ENCODE measurements around the gene PODXL.

The PODXL gene

GRCh38 chr7:131563918-131564317 is 7.5 kb upstream of the PODXL start:
- DNase-seq: no peak

DNA sequence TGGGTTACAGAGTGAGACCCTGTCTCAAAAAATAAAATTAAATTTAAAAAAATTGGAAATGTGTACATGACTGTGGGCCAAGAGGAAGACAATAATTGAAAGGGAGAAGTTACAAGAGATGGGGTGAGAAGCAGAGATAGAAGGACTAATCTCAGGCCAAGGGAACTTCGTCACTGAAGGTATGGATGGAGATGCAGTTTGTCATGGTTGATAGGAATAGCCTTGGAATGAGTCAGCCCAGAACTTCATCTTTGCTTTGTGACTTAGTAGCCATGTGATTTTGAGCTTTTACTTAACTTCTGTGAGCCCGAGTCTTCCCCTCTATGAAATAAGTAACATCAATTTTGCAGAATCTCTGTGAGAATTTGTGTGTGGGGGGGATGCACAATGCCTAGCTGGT is 6.5 kb upstream of the PODXL start:
- DNase-seq: no peak

- no peak for DNase-seq
These were observed 3.6 kb upstream of the PODXL start for GRCh38 chr7:131560061-131560460.

GRCh38 chr7:131557652-131558385 is 1.4 kb upstream of the PODXL start:
- DNase-seq: no peak

- no peak for DNase-seq
These were observed 652 bp upstream of the PODXL start for GRCh38 chr7:131556909-131557651.

DNA sequence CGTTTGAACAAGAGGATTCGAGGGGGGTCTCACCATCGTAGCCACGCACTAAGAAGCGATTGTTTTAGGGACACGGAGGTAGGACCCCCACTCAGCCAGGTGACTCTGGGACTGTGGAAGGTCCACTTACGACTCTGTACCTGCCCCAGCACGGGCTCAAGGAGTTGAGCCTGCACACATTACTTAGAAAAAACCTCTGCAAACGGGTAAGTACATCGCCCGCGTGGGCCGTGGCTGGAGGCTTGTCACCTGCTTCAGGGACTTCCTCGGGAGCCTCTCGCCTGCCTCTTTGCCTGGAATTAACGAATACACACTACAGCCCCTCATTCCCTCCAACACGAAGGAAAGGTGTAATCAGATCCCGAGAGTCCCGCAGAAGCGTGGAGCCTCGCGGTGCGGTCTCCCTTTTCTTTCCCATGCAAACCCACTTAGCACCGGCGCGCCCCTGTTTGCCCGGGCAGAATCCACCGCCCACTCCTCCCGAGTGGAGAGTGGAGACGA is 826 bp downstream of the PODXL start:
- DNase-seq: peak; percentile 6 to 11

DNA sequence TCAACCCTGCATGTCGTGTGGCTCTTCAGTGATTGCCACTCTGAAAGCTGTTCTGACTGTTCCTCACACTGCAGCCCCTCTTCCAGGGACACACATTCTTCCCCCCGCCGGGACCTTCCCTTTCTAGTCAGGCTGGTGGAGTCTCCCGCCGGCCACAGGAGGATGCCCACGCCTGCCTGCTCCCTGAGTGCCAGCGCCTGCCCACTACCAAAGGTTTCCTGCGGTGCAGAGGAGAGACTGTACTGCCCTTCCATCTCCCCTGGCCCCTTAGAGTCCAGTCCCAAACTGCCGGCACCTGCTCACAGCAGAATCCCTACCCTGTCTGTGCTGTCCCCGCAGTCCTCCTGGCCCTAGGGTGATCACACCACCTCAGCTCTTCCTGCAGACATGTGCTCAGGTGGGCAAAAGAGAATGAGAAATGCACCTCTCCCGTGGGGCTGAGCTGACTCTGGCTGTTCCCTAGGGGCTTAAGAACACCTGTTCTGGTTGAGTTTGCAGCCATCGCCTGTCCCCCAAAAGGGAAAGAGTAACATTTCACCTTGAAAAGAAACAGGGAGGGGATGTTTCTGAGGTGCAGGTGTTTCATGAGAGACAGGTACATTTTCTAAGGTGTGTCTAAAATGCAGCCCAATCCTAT is 1.4 kb downstream of the PODXL start:
- DNase-seq: no peak

GRCh38 chr7:131553931-131554330 is 2.5 kb downstream of the PODXL start:
- DNase-seq: no peak

- DNase-seq: no peak
These were observed 4.4 kb downstream of the PODXL start for GRCh38 chr7:131552053-131552452.

GRCh38 chr7:131550846-131551245 is 5.6 kb downstream of the PODXL start:
- no peak for DNase-seq

- no peak for DNase-seq
These were observed 8.1 kb downstream of the PODXL start for GRCh38 chr7:131548371-131548770.

DNA sequence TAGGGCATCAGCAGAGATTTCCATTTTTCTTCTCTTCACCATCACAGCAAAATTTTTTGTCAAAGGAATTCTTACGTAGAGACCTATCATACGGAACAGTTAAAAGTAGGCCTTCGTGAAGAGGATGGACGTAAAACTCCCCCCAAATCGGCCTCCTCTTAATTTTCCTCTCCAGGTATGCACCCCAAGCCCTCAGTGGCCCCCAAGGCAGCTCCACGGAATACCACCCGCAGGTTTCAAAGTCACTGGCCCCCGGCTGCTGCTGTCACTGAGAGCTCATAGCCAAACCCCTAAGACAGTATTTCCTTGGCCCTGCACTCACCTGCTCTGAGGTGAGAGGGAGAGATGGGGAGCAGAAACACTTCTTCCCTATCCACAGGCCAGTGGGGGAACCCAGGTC is 8.8 kb downstream of the PODXL start:
- no peak for DNase-seq

DNA sequence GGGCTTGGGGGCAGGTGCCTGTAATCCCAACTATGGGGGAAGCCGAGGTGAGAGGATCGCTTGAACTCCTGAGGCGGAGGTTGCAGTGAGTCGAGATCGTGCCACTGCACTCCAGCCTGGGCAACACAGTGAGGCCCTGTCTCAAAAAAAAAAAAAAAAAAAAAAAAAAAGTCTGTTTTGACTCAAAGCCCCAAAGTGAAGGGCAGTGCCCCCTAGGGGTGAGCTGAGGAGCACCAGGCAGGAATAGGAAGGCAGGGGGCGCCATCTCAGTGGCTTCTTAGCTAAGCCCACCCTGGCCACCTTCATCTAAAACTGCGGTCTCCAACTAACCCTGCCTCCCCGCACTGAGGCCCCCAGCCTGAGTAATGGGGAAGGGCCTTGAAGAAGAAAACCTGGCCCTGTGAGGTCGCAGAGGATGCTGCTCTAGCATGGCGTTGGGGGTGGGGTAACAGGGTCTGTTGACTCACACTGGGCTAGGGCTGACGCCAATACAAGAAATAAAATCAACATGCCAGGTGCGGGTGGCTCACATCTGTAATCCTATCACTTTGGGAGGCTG is 9.8 kb downstream of the PODXL start:
- DNase-seq: peak; percentile 15 to 29

DNA sequence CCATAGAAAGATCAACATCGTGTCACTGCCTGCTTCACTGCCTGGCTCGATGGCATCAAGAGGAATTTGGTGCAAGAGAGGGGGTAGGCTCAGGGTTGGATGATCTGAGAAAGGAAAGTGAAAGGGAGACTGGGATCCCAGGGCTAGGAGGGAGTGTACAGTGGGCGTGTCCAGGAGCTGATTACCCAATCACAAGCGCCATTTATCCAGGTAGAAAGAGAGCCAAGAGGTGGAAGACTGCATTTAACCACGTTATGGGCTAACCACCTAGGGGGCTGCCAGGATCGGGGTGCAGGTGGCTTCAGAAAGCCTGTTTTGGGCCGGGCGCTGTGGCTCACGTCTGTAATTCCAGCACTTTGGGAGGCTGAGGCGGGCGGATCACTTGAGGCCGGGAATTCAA is 10.3 kb downstream of the PODXL start:
- no peak for DNase-seq

DNA sequence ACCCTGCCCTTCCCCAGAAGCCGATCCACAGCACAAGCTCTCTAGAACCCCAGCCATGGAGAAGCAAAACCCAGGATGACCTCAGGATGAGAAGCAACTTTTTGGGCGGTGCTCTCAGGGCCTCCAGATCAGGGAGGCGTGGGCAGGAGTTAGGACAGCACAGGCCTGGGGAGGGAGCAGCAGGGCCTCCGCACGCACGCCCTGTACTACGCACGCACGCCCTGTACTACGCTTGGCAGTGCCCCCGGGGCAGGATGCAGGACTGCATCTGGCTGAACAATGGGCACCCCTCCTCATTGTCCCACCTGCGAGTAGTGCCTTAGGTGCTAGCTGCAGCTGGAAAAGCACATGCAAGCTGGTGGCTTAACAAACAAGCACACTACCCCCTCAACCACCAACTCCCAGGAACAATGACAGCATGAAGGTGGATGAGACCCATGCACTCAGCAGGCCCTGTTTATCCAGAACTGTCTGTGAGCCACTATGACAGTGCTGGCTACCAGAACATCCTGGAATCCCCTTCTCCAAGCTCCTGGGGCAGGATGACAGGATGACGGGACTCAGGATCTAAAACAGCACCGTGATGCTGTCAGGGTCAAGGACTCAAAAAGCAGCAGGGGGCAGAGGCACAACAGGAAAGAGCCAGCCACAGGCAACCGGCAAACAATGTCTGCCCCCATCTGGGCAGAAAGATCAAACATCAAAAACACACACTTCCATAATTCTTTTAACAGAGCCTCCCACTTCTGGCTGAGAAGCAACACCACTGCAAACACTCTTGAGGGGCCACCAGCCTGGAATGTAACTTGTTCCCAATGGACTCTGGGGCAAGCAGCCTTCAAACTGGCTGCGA is 11.8 kb downstream of the PODXL start:
- DNase-seq: no peak

DNA sequence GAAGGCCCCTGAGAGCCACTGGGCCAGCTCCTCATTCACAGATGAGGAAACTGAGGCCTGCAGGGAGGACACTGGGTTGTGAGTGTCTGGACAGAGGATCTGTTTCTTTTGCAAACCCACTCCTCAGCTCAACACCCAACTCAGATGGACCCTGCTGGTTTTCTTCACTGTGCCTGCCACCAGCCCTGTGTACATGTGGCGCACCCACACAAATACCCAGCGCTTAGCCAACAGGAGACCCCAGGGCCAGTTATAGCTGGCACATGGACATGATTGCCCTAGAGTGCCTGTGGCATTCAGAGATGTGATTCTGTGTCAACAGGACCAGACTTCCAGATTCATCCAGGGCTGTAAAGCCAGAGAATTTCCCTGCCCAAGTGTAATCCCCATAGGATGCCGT is 12.4 kb downstream of the PODXL start:
- DNase-seq: no peak

DNA sequence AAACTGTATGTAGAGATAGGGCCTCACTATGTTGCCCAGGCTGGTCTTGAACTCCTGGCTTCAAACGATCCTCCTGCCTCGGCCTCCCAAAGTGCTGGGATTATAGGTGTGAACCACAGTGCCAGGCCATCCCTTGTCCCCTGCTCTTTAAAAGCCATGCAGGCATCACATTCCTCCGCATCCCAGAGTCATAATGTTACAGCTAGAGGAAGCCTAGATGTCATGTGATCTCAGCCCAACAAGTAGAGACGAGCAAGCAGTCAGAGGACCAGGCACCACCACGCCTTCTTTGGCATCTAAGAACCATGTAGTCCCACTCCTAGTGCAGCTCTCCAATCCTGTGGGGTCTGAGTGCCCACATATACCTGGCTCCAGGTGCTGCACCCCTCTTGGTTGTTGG is 13.1 kb downstream of the PODXL start:
- DNase-seq: no peak

DNA sequence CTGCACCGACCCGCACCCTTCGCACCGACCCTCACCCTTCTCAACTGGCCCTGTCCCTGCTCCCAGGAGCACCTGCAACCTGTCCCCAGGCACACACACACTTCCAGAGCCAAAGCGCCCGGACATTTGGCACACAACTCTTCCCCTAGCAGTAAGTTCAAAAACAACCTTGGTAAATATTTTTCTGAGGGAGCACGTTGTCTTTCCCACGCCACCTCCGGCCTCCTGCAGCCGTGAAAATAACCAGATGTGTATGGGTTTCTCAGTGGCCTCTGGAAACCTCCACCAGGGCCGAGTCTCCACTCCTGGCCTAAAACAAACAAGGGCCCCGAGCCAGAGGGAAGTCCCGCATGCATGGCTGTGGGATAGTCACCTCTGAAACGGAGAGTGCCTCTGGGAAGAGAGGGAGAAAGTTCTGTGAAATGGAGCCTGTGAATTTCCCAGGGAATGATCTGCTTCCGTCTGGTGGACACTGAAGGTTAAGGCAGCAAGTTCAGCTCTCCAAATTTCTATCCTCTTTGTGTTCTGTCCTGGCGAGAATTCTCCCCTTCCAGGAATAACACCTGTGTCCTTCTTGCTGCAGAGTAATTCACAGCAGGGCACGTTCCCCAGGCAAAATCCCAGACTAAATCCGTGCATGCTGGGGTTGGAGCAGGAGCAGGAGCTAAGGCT is 15.8 kb downstream of the PODXL start:
- no peak for DNase-seq

DNA sequence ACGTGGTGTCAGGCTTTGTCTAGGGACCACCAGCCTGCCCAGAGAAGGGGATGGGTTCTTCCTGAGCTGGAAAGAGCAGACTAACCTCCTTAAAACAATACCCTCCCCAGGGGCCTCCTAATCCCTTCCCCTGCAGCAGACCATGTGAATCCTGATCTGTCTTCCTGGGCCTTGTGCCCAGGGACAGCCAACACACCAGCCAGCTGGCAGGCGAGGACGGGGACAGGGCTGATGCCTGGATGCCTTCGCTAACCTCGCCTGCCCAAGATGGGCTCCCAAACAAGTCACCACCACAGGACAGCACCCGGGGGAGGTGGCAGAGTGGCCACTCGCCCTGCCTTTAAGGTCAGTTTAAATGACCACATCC is 17.6 kb downstream of the PODXL start:
- DNase-seq: no peak

DNA sequence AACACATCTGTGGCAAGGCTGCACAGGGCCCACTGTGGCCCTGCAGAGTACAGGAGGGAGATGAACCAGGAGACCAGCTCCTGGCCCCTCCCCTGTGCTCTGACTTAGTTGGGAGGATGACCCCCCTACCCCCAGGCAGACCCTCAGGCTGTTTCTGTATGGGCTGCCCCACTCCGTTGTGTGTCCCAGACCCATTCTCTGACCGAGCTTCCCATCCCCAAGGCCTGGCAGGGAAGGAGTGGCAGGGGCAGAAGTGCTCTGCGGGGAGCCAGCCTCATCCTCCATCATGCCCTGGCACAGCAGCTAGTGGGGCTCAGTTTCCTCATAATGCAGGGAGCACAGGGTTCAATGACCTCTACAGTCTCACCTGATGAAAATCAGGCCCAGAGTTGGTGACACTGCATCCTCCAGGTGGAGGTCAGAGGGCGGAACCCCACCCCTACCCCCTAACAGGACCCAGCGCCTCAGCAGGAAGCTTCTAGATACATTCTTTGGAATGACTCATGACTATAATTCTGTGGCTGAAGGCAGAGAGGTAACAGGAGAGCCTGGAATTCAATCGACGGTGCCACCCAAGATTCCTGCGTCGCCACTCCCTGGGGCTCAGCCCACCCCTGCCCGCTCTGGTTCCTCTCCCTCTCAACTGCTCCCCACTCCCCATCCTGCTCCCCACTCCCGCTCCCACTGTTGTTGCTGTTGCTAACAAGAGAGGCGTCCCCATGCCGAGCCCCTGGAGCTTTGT is 18.2 kb downstream of the PODXL start:
- no peak for DNase-seq

DNA sequence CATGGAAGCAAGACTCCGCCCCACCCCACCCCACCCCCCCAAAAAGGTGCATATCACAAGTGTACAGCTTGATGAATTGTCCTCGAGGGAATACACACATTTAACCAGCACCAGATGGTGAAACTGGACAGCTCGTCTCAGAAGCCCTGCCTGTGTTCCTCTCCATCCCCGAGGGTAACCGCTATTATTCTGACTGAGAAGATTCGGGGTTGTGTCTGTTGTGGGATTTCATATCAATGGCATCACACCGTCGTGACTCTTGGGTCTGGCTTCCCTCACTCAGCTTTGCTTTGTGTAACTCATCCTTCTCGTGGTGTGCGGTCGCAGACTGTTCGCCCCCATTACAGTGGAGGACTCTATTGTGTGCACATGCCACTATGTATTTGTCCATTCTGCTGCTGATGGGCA is 18.9 kb downstream of the PODXL start:
- no peak for DNase-seq

Data from activated CD4-positive, alpha-beta T cell treated with anti-CD3 and anti-CD28 coated beads for 4 hours (primary cell).